Stimulated activated CD8-positive, alpha-beta memory T cell treated with anti-CD3 and anti-CD28 coated beads, Interleukin-12 subunit alpha, Interleukin-12 subunit beta, amount 100 ng/mL, for 4 hours (primary cell): Measurements from ENCODE around the gene DDX51.
"Not testable (repeated sequence)": the region's sequence is repeated elsewhere in the genome, so short reads cannot be mapped to it uniquely, and the experiment has no call there.

ENCODE experiments used
- DNase-seq: peaks from one replicate; pipeline ENCODE4 v3.0.0-alpha.2; 2020; ENCODE audit warnings: low read depth

DDX51 gene

GRCh38 chr12:132154941-132155770, 11.0 kb upstream of the DDX51 start:
- no peak for DNase-seq

- DNase-seq: no peak
Observed at GRCh38 chr12:132154341-132154761, 10.2 kb upstream of the DDX51 start.

- DNase-seq: peak; percentile 43
Observed at GRCh38 chr12:132153501-132154340, 9.6 kb upstream of the DDX51 start.

GRCh38 chr12:132152953-132153352, 8.8 kb upstream of the DDX51 start:
- DNase-seq: no peak

- DNase-seq: no peak
Observed at GRCh38 chr12:132152411-132152821, 8.3 kb upstream of the DDX51 start.

- no peak for DNase-seq
Observed at GRCh38 chr12:132151766-132152410, 7.8 kb upstream of the DDX51 start.

GRCh38 chr12:132151145-132151765, 7.1 kb upstream of the DDX51 start:
- DNase-seq: no peak

GRCh38 chr12:132150780-132151144, 6.6 kb upstream of the DDX51 start:
- no peak for DNase-seq

GRCh38 chr12:132149526-132149925, 5.4 kb upstream of the DDX51 start:
- not testable (repeated sequence) for DNase-seq

- no peak for DNase-seq
Observed at GRCh38 chr12:132148368-132149045, 4.4 kb upstream of the DDX51 start.

GRCh38 chr12:132147423-132148367, 3.6 kb upstream of the DDX51 start:
- no peak for DNase-seq

GRCh38 chr12:132146772-132147422, 2.8 kb upstream of the DDX51 start:
- DNase-seq: no peak

GRCh38 chr12:132146098-132146497, 2.0 kb upstream of the DDX51 start:
- DNase-seq: no peak

GRCh38 chr12:132145334-132145733, 1.2 kb upstream of the DDX51 start:
- DNase-seq: no peak

GRCh38 chr12:132144810-132145168, 670 bp upstream of the DDX51 start:
- DNase-seq: no peak

GRCh38 chr12:132143336-132144071, 615 bp downstream of the DDX51 start:
- no peak for DNase-seq

- DNase-seq: no peak
Observed at GRCh38 chr12:132142679-132143335, 1.3 kb downstream of the DDX51 start.

GRCh38 chr12:132141976-132142678, 2.0 kb downstream of the DDX51 start:
- DNase-seq: no peak
